ENCODE measurements around the gene NKIRAS2.

Gene NKIRAS2

DNA sequence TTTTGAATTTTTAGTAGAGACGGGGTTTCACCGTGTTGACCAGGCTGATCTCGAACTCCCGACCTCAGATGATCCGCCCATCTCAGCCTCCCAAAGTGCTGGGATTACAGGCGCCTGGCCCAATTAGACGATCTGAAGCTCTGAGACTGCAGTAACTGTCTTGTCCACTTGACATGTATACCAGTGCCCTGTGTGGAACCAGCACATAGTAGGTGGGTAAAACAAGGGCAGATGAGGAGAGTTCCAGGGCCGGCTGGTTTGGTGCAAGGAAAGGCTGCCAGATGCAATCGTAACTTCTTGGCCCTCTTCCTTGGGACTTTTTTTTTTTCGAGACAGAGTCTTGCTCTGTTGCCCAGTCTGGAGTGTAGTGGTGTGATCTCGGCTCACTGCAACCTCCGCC is 27.5 kb downstream of the NKIRAS2 start:
- Histone ChIP-seq H3K9me3 (ENCODE audit: control insufficient read depth in 1 of 2, low read length in 2 of 2) (no peaks in the 10 kb centered on the region), H3K27me3 (ENCODE audit: low read depth, low read length) (no peaks in the 10 kb centered on the region), H3K4me3 (ENCODE audit: low read depth in 1 of 2, low read length in 2 of 2) (no peak overlapping the region), H3K27ac (ENCODE audit: low read length) (no peak overlapping the region), H3K4me1 (ENCODE audit: control insufficient read depth in 1 of 2, insufficient read depth in 2 of 2, low read length in 2 of 2) (no peaks in the 10 kb centered on the region), H3K36me3 (ENCODE audit: control insufficient read depth in 1 of 2, insufficient read depth in 2 of 2, low read length in 2 of 2) (no peaks in the 10 kb centered on the region)

GRCh38 chr17:42049834-42050392 is 30.0 kb downstream of the NKIRAS2 start:
- Histone ChIP-seq H3K36me3 (ENCODE audit: control insufficient read depth in 1 of 2, insufficient read depth in 2 of 2, low read length in 2 of 2) (no peaks in the 10 kb centered on the region), H3K9me3 (ENCODE audit: control insufficient read depth in 1 of 2, low read length in 2 of 2) (no peaks in the 10 kb centered on the region), H3K27me3 (ENCODE audit: low read depth, low read length) (peaks cover 6% of the 10 kb centered on the region), H3K27ac (ENCODE audit: low read length) (no peak overlapping the region), H3K4me3 (ENCODE audit: low read depth in 1 of 2, low read length in 2 of 2) (peak overlapping the region; percentile 49 to 57), H3K4me1 (ENCODE audit: control insufficient read depth in 1 of 2, insufficient read depth in 2 of 2, low read length in 2 of 2) (no peaks in the 10 kb centered on the region)

DNA sequence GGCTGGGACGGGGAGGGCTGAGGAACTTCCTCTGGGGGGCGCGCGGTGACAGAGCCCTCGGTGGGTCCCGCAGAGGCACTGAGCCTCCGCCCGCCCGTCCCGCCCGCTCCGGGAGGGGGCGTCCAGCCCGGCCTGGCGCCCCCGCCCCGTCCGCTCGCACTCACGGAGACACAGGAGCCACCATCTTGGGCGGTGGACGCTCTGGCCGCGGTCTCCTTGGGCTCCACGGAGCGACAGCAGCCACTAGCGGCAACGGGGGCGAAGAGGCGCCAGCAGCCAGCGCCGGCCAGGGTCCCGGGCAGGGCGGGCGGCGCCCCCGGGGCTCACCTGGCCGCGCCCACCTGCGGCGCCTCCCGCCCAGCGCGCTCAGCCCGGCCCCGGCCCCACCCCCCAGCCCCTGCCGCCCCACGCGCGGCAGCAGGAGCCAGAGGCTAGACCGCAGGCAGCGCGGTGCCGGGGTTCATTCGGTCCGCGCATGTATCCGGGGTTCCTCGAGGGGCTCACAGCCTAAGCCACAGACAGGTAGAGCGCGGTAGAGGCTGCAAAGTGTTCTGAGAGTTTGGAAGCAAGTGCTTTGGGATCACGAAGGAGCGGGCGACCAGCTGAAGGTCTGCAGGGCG is 30.6 kb downstream of the NKIRAS2 start, which contains the start of gene C17orf113:
Gene C17orf113 (minus strand): TSS at position 209 of the 620 bp plus-strand sequence. CDS start 7,225 bp downstream, outside the sequence.
- H3K27me3 ChIP-seq (ENCODE audit: low read depth, low read length), result peaks cover 6% of the 10 kb centered on the region
- no peaks in the 10 kb centered on the region for H3K4me1 ChIP-seq (ENCODE audit: control insufficient read depth in 1 of 2, insufficient read depth in 2 of 2, low read length in 2 of 2)
- H3K27ac ChIP-seq (ENCODE audit: low read length), result no peak within 1 kb of the TSS
- H3K9me3 ChIP-seq (ENCODE audit: control insufficient read depth in 1 of 2, low read length in 2 of 2), result no peaks in the 10 kb centered on the region
- H3K36me3 ChIP-seq (ENCODE audit: control insufficient read depth in 1 of 2, insufficient read depth in 2 of 2, low read length in 2 of 2), result no peaks in the 10 kb centered on the region
- H3K4me3 ChIP-seq (ENCODE audit: low read depth in 1 of 2, low read length in 2 of 2), result peak within 1 kb of the TSS; percentile 49 to 57

DNA sequence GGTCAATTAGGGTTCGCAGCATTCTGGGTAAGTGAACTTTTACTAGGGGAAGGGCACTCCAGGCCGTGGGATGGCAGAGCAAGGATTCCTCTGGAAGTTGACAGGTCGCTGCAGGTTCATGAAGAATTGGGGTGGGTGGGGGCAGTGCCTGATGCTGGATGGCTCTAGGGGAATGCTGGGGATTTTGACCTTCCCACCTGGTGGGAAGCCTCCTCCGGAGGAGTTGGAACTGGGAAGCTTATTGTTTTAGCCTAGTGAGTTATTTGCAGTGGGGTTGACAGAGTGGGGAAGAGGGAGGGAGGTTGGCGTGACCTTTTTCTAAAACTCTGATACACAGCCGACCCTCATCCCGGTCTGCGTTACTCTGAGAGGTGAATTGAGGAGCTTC is 31.1 kb downstream of the NKIRAS2 start:
- Histone ChIP-seq H3K4me3 (ENCODE audit: low read depth in 1 of 2, low read length in 2 of 2) (peak overlapping the region; percentile 30 to 37), H3K4me1 (ENCODE audit: control insufficient read depth in 1 of 2, insufficient read depth in 2 of 2, low read length in 2 of 2) (no peaks in the 10 kb centered on the region), H3K9me3 (ENCODE audit: control insufficient read depth in 1 of 2, low read length in 2 of 2) (no peaks in the 10 kb centered on the region), H3K27me3 (ENCODE audit: low read depth, low read length) (peaks cover 6% of the 10 kb centered on the region), H3K27ac (ENCODE audit: low read length) (no peak overlapping the region), H3K36me3 (ENCODE audit: control insufficient read depth in 1 of 2, insufficient read depth in 2 of 2, low read length in 2 of 2) (no peaks in the 10 kb centered on the region)

- H3K9me3 ChIP-seq (ENCODE audit: control insufficient read depth in 1 of 2, low read length in 2 of 2), result no peaks in the 10 kb centered on the region
- peaks cover 6% of the 10 kb centered on the region for H3K27me3 ChIP-seq (ENCODE audit: low read depth, low read length)
- H3K36me3 ChIP-seq (ENCODE audit: control insufficient read depth in 1 of 2, insufficient read depth in 2 of 2, low read length in 2 of 2), result no peaks in the 10 kb centered on the region
- H3K4me1 ChIP-seq (ENCODE audit: control insufficient read depth in 1 of 2, insufficient read depth in 2 of 2, low read length in 2 of 2), result no peaks in the 10 kb centered on the region
- no peak overlapping the region for H3K27ac ChIP-seq (ENCODE audit: low read length)
- no peak overlapping the region for H3K4me3 ChIP-seq (ENCODE audit: low read depth in 1 of 2, low read length in 2 of 2)
Observed at GRCh38 chr17:42051645-42052044, 31.8 kb downstream of the NKIRAS2 start.

- Histone ChIP-seq H3K36me3 (ENCODE audit: control insufficient read depth in 1 of 2, insufficient read depth in 2 of 2, low read length in 2 of 2) (no peaks in the 10 kb centered on the region), H3K4me3 (ENCODE audit: low read depth in 1 of 2, low read length in 2 of 2) (no peak overlapping the region), H3K4me1 (ENCODE audit: control insufficient read depth in 1 of 2, insufficient read depth in 2 of 2, low read length in 2 of 2) (no peaks in the 10 kb centered on the region), H3K9me3 (ENCODE audit: control insufficient read depth in 1 of 2, low read length in 2 of 2) (no peaks in the 10 kb centered on the region), H3K27ac (ENCODE audit: low read length) (no peak overlapping the region), H3K27me3 (ENCODE audit: low read depth, low read length) (peaks cover 6% of the 10 kb centered on the region)
Observed at GRCh38 chr17:42052346-42052877, 32.5 kb downstream of the NKIRAS2 start.

DNA sequence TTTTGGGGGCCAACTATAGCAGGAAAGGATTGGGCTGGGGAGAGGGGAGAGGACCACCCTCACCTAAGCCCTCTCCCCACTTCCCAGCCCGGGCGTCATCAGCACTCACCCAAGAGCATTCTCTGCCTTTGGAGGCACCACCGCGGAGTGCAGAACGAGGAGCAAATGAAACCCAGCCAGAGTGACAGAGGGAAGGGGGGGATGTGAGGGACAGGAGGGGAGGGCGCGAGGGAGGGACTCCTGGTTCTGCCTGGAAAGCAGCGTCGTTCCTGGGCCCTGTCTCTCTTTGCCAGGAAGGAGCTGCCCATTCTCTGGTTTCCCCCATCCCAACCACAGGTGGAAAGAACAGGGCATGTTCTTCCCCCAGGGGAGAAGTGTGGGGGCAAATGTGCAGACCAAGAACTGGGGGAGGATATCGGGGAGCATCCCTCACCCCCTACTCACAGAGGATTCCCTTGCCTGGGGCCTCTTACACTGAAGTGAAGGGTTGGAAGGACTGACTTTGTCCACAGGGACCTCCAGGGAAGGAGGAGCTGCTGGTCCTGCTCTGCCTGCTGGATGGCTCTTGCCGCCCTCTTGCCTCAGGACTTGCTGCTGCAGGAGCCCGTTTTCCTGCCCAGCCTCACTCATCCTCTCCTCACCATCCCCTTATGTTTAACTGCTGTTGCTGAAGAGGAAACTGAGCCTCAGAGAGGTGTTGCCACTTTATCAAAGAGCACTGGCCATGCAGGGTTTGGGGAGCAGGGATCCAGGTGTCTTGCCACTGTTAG is 34.0 kb downstream of the NKIRAS2 start:
- no peaks in the 10 kb centered on the region for H3K4me1 ChIP-seq (ENCODE audit: control insufficient read depth in 1 of 2, insufficient read depth in 2 of 2, low read length in 2 of 2)
- no peaks in the 10 kb centered on the region for H3K36me3 ChIP-seq (ENCODE audit: control insufficient read depth in 1 of 2, insufficient read depth in 2 of 2, low read length in 2 of 2)
- no peaks in the 10 kb centered on the region for H3K9me3 ChIP-seq (ENCODE audit: control insufficient read depth in 1 of 2, low read length in 2 of 2)
- H3K27me3 ChIP-seq (ENCODE audit: low read depth, low read length), result peaks cover 6% of the 10 kb centered on the region
- H3K4me3 ChIP-seq (ENCODE audit: low read depth in 1 of 2, low read length in 2 of 2), result no peak overlapping the region
- H3K27ac ChIP-seq (ENCODE audit: low read length), result no peak overlapping the region

GRCh38 chr17:42055027-42055426 is 35.1 kb downstream of the NKIRAS2 start:
- Histone ChIP-seq H3K4me3 (ENCODE audit: low read depth in 1 of 2, low read length in 2 of 2) (no peak overlapping the region), H3K27me3 (ENCODE audit: low read depth, low read length) (peaks cover 6% of the 10 kb centered on the region), H3K9me3 (ENCODE audit: control insufficient read depth in 1 of 2, low read length in 2 of 2) (no peaks in the 10 kb centered on the region), H3K36me3 (ENCODE audit: control insufficient read depth in 1 of 2, insufficient read depth in 2 of 2, low read length in 2 of 2) (no peaks in the 10 kb centered on the region), H3K4me1 (ENCODE audit: control insufficient read depth in 1 of 2, insufficient read depth in 2 of 2, low read length in 2 of 2) (no peaks in the 10 kb centered on the region), H3K27ac (ENCODE audit: low read length) (no peak overlapping the region)

GRCh38 chr17:42055496-42055895 is 35.6 kb downstream of the NKIRAS2 start:
- no peak overlapping the region for H3K27ac ChIP-seq (ENCODE audit: low read length)
- no peak overlapping the region for H3K4me3 ChIP-seq (ENCODE audit: low read depth in 1 of 2, low read length in 2 of 2)
- H3K9me3 ChIP-seq (ENCODE audit: control insufficient read depth in 1 of 2, low read length in 2 of 2), result no peaks in the 10 kb centered on the region
- no peaks in the 10 kb centered on the region for H3K36me3 ChIP-seq (ENCODE audit: control insufficient read depth in 1 of 2, insufficient read depth in 2 of 2, low read length in 2 of 2)
- H3K27me3 ChIP-seq (ENCODE audit: low read depth, low read length), result peaks cover 6% of the 10 kb centered on the region
- H3K4me1 ChIP-seq (ENCODE audit: control insufficient read depth in 1 of 2, insufficient read depth in 2 of 2, low read length in 2 of 2), result no peaks in the 10 kb centered on the region

DNA sequence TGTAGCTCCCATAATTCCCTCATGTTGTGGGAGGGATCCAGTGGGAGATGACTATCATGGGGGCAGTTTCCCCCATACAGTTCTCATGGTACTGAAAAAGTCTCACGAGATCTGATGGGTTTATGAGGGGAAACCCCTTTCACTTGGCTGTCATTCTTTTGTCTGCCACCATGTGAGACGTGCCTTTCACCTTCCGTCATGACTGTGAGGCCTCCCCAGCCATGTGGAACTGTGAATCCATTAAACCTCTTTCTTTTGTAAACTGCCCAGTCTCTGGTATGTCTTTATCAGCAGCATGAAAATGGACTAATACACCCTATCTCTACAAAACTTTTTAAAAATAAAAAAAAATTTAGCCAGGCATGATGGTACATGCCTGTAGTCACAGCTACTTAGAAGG is 36.7 kb downstream of the NKIRAS2 start:
- no peaks in the 10 kb centered on the region for H3K9me3 ChIP-seq (ENCODE audit: control insufficient read depth in 1 of 2, low read length in 2 of 2)
- H3K4me1 ChIP-seq (ENCODE audit: control insufficient read depth in 1 of 2, insufficient read depth in 2 of 2, low read length in 2 of 2), result no peaks in the 10 kb centered on the region
- no peak overlapping the region for H3K4me3 ChIP-seq (ENCODE audit: low read depth in 1 of 2, low read length in 2 of 2)
- H3K27me3 ChIP-seq (ENCODE audit: low read depth, low read length), result peaks cover 6% of the 10 kb centered on the region
- no peaks in the 10 kb centered on the region for H3K36me3 ChIP-seq (ENCODE audit: control insufficient read depth in 1 of 2, insufficient read depth in 2 of 2, low read length in 2 of 2)
- no peak overlapping the region for H3K27ac ChIP-seq (ENCODE audit: low read length)

GRCh38 chr17:42058063-42058462 is 38.2 kb downstream of the NKIRAS2 start:
- H3K4me1 ChIP-seq (ENCODE audit: control insufficient read depth in 1 of 2, insufficient read depth in 2 of 2, low read length in 2 of 2), result no peaks in the 10 kb centered on the region
- peaks cover 6% of the 10 kb centered on the region for H3K27me3 ChIP-seq (ENCODE audit: low read depth, low read length)
- H3K4me3 ChIP-seq (ENCODE audit: low read depth in 1 of 2, low read length in 2 of 2), result no peak overlapping the region
- no peak overlapping the region for H3K27ac ChIP-seq (ENCODE audit: low read length)
- no peaks in the 10 kb centered on the region for H3K9me3 ChIP-seq (ENCODE audit: control insufficient read depth in 1 of 2, low read length in 2 of 2)
- H3K36me3 ChIP-seq (ENCODE audit: control insufficient read depth in 1 of 2, insufficient read depth in 2 of 2, low read length in 2 of 2), result no peaks in the 10 kb centered on the region

Data from muscle layer of duodenum (tissue), 2 donors.